HEK293 (cell line): ENCODE results near the gene RELB.
A peak's percentile ranks its signal among the peaks of the same experiment; 100 is the strongest.

Experiments used
- CTCF ChIA-PET: fragments of 350-600 bp; formaldehyde crosslinking; extraction: SDS; loops from one replicate; lab custom pipeline; 2021; ENCODE audit warnings: antibody characterized with exemption; lab: Yijun Ruan, JAX
- POLR2A ChIA-PET: fragments of 300-600 bp; formaldehyde crosslinking; extraction: SDS; loops from one replicate; lab custom pipeline; 2020; ENCODE audit warnings: antibody characterized with exemption, inconsistent platforms; lab: Yijun Ruan, JAX
- H3K27ac ChIP-seq: fragments of 200-500 bp; sonication (Bioruptor generic); 2 replicates; pipeline ENCODE4 v1.5.1; 2014; ENCODE audit warnings: low read depth, low read length, control low read depth, inconsistent platforms; ENCODE audit errors: extremely low read depth
- H3K36me3 ChIP-seq, 2 experiments: fragments of 200-500 bp in 1 of 2; sonication (Bioruptor generic) in 1 of 2; 1 replicate in 1 of 2; 2 replicates in 1 of 2; pipeline ENCODE4 v1.5.1; 2014 to 2017; ENCODE audit warnings: inconsistent platforms in 2 of 2, low read length in 2 of 2; ENCODE audit not compliant: control insufficient read depth in 2 of 2, insufficient read depth in 1 of 2
- H3K4me1 ChIP-seq: fragments of 200-500 bp; sonication (Bioruptor generic); 2 replicates; pipeline ENCODE4 v1.5.1; 2014; ENCODE audit warnings: mild to moderate bottlenecking, low read length, inconsistent platforms; ENCODE audit not compliant: control insufficient read depth, insufficient read depth
- H3K4me3 ChIP-seq: 2 replicates; pipeline ENCODE4 v1.5.1; 2011; ENCODE audit warnings: low read depth, mild to moderate bottlenecking, control low read depth, low read length, moderate library complexity
- H3K9me3 ChIP-seq: fragments of 200-500 bp; sonication (Bioruptor generic); 2 replicates; pipeline ENCODE4 v1.5.1; 2014; ENCODE audit warnings: low read depth, low read length, inconsistent platforms; ENCODE audit not compliant: control insufficient read depth, insufficient read depth
- GLIS1 ChIP-seq: fragments of 450-650 bp; formaldehyde crosslinking; IDR thresholded peaks from 2 replicates; pipeline ENCODE4 v1.5.1; 2016; ENCODE audit warnings: missing biosample characterization, missing genetic modification characterization
- KLF10 ChIP-seq: fragments of 450-650 bp; IDR thresholded peaks from 2 replicates; pipeline ENCODE4 v1.5.1; 2018; ENCODE audit warnings: missing biosample characterization, mild to moderate bottlenecking, missing genetic modification characterization
- KLF7 ChIP-seq: fragments of 450-650 bp; formaldehyde crosslinking; IDR thresholded peaks from 2 replicates; pipeline ENCODE4 v1.5.1; 2016; ENCODE audit warnings: missing biosample characterization, missing genetic modification characterization, borderline replicate concordance
- KLF8 ChIP-seq: fragments of 450-650 bp; formaldehyde crosslinking; IDR thresholded peaks from 2 replicates; pipeline ENCODE4 v1.5.1; 2016; ENCODE audit warnings: missing biosample characterization, missing genetic modification characterization
- ZNF654 ChIP-seq: fragments of 450-650 bp; formaldehyde crosslinking; IDR thresholded peaks from 2 replicates; pipeline ENCODE4 v1.5.1; 2016; ENCODE audit warnings: low read depth, missing biosample characterization, missing genetic modification characterization
- ZNF660 ChIP-seq: fragments of 450-650 bp; IDR thresholded peaks from 2 replicates; pipeline ENCODE4 v1.5.1; 2018; ENCODE audit warnings: missing biosample characterization, mild to moderate bottlenecking, missing genetic modification characterization
- ZNF747 ChIP-seq: fragments of 450-650 bp; formaldehyde crosslinking; IDR thresholded peaks from 2 replicates; pipeline ENCODE4 v1.5.1; 2016; ENCODE audit warnings: missing biosample characterization, missing genetic modification characterization
- TF ChIP-seq, protein P1 (sequence below): fragments of 450-650 bp; formaldehyde crosslinking; IDR thresholded peaks from 2 replicates; pipeline ENCODE4 v1.5.1; 2016; ENCODE audit warnings: missing biosample characterization, missing genetic modification characterization, borderline replicate concordance
- TF ChIP-seq, protein P2 (sequence below): fragments of 450-650 bp; formaldehyde crosslinking; IDR thresholded peaks from 2 replicates; pipeline ENCODE4 v1.5.1; 2016; ENCODE audit warnings: missing biosample characterization, missing genetic modification characterization

Gene RELB

DNA sequence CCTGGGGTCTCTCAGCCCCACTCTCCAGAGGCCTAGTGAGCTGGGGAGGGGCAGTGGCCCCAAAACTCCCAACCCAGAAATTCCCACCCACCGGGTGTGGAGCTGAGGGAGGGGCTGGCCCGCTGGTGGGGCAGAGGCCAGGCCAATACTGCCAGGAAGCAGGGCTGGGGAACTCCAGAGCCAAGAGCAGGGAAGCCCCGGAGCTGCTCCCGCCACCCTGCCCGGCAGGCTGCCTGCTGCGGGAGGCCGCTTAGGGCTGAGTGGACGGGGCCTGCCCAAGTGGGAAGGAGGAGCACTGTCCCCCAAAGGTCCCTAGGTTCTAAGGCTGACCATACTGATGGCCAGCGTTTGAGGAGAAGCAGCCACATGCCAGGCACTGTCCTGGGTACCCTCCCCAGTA, 13.0 kb upstream of the RELB start:
- no peaks in the 10 kb centered on the region for H3K9me3 ChIP-seq
- peaks cover 23 to 88% of the 10 kb centered on the region in 2 experiments for H3K36me3 ChIP-seq
- no peak overlapping the region for H3K4me3 ChIP-seq
- POLR2A ChIA-PET = interaction anchor here (0.6 to 2.5 kb wide), 2 partner anchors 13 to 21 kb away, joined by 3 to 11 read pairs; partner anchors contain the start of gene RELB
- no peaks in the 10 kb centered on the region for H3K4me1 ChIP-seq
- no peak for TF ChIP-seq KLF8 (tag by site-specific recombination)
- TF ChIP-seq, protein P1, sequence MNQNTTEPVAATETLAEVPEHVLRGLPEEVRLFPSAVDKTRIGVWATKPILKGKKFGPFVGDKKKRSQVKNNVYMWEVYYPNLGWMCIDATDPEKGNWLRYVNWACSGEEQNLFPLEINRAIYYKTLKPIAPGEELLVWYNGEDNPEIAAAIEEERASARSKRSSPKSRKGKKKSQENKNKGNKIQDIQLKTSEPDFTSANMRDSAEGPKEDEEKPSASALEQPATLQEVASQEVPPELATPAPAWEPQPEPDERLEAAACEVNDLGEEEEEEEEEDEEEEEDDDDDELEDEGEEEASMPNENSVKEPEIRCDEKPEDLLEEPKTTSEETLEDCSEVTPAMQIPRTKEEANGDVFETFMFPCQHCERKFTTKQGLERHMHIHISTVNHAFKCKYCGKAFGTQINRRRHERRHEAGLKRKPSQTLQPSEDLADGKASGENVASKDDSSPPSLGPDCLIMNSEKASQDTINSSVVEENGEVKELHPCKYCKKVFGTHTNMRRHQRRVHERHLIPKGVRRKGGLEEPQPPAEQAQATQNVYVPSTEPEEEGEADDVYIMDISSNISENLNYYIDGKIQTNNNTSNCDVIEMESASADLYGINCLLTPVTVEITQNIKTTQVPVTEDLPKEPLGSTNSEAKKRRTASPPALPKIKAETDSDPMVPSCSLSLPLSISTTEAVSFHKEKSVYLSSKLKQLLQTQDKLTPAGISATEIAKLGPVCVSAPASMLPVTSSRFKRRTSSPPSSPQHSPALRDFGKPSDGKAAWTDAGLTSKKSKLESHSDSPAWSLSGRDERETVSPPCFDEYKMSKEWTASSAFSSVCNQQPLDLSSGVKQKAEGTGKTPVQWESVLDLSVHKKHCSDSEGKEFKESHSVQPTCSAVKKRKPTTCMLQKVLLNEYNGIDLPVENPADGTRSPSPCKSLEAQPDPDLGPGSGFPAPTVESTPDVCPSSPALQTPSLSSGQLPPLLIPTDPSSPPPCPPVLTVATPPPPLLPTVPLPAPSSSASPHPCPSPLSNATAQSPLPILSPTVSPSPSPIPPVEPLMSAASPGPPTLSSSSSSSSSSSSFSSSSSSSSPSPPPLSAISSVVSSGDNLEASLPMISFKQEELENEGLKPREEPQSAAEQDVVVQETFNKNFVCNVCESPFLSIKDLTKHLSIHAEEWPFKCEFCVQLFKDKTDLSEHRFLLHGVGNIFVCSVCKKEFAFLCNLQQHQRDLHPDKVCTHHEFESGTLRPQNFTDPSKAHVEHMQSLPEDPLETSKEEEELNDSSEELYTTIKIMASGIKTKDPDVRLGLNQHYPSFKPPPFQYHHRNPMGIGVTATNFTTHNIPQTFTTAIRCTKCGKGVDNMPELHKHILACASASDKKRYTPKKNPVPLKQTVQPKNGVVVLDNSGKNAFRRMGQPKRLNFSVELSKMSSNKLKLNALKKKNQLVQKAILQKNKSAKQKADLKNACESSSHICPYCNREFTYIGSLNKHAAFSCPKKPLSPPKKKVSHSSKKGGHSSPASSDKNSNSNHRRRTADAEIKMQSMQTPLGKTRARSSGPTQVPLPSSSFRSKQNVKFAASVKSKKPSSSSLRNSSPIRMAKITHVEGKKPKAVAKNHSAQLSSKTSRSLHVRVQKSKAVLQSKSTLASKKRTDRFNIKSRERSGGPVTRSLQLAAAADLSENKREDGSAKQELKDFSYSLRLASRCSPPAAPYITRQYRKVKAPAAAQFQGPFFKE = no peak
- no peak for TF ChIP-seq ZNF747 (tag by site-specific recombination)
- no peak for TF ChIP-seq KLF7 (tag by site-specific recombination)
- TF ChIP-seq, all 188 proteins: peak for 0
- CTCF ChIA-PET = interaction anchor here (0.8 to 2.9 kb wide), 8 partner anchors 8 to 350 kb away, joined by 3 to 22 read pairs (median 7); partner anchors contain the start of gene RELB
- no peak overlapping the region for H3K27ac ChIP-seq

DNA sequence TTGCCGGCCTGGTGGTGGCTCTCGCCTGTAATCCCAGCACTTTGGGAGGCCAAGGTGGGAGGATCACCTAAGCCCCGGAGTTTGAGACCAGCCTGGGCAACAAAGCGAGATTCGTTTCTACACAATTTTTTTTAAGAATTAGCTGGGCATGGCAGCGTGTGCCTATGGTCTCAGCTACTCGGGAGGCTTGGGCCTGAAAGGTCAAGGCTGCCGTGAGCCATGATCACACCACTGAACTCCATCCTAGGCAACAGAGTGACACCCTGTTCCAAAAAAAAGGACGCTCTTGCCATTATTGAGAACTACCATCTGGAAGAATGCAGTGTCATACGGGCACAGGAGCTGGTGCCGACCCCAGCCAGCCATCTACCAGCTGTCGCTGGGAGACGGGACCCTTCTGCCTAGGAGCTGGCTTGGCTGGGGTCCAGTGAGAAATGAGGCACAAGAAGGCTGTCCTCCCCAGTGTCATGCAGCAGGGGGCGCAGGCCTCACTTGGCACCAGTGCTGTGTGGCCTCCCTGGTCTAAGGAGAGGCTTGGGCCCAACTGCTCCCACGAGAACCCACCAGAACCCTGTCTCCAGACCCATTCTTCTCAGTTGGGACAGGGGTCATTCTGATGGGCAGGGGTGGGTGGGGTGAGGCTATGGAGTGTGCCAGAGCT, 12.2 kb upstream of the RELB start:
- ChIA-PET POLR2A (interaction anchor here (0.6 to 2.5 kb wide), 4 partner anchors 13 to 88 kb away, joined by 3 to 11 read pairs (median 4); partner anchors contain the start of genes CLASRP and RELB), CTCF (interaction anchor here (0.5 to 2.9 kb wide), 17 partner anchors 9 to 349 kb away, joined by 3 to 22 read pairs (median 4); partner anchors contain the start of gene RELB)
- Histone ChIP-seq H3K9me3 (no peaks in the 10 kb centered on the region), H3K27ac (no peak overlapping the region), H3K4me1 (no peaks in the 10 kb centered on the region), H3K36me3 (peaks cover 23 to 88% of the 10 kb centered on the region in 2 experiments), H3K4me3 (no peak overlapping the region)
- TF ChIP-seq ZNF654 (tag by site-specific recombination) (peak; percentile 19; the same call in 1 of the 2 replicates), GLIS1 (tag by site-specific recombination) (0 out of 2 replicates have a peak, but pooled peaks have one; percentile 11), ZNF660 (no peak)
- TF ChIP-seq, protein P2, sequence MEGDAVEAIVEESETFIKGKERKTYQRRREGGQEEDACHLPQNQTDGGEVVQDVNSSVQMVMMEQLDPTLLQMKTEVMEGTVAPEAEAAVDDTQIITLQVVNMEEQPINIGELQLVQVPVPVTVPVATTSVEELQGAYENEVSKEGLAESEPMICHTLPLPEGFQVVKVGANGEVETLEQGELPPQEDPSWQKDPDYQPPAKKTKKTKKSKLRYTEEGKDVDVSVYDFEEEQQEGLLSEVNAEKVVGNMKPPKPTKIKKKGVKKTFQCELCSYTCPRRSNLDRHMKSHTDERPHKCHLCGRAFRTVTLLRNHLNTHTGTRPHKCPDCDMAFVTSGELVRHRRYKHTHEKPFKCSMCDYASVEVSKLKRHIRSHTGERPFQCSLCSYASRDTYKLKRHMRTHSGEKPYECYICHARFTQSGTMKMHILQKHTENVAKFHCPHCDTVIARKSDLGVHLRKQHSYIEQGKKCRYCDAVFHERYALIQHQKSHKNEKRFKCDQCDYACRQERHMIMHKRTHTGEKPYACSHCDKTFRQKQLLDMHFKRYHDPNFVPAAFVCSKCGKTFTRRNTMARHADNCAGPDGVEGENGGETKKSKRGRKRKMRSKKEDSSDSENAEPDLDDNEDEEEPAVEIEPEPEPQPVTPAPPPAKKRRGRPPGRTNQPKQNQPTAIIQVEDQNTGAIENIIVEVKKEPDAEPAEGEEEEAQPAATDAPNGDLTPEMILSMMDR (tag by site-specific recombination) = peak; percentile 66; the same call in 1 of the 2 replicates

DNA sequence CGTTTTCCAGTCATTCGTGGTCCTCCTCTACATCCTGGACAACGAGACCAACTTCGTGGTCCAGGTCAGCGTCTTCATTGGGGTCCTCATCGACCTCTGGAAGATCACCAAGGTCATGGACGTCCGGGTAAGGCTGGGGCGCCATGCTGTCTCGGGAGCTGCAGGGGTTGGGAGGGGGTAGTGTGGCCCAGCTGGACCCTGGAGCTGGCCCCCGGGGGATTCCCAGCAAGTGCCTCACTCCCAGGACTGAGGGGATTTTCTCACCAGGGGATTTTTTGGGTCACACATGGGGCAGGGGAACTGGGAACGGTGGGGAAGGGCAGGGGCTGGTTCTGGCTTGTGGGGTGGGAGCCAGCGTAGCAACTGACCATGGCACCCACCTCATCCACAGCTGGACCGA, 10.8 kb upstream of the RELB start:
- ChIA-PET POLR2A (no interaction called here), CTCF (interaction anchor here (0.8 to 2.9 kb wide), 6 partner anchors 10 to 349 kb away, joined by 3 to 22 read pairs (median 4); partner anchors contain the start of gene RELB)
- no peak for TF ChIP-seq KLF10 (tag by site-specific recombination)
- Histone ChIP-seq H3K9me3 (no peaks in the 10 kb centered on the region), H3K27ac (no peak overlapping the region), H3K36me3 (peaks cover 15 to 74% of the 10 kb centered on the region in 2 experiments), H3K4me3 (no peak overlapping the region), H3K4me1 (no peaks in the 10 kb centered on the region)
